GM13977 (cell line): ENCODE measurements around the gene DUSP3.

Experiments used
- DNase-seq: peaks from one replicate; pipeline ENCODE4 v3.0.0; 2012; ENCODE audit warnings: low spot score
- CTCF ChIP-seq: IDR thresholded peaks from 2 replicates; pipeline ENCODE4 v1.5.1; 2012; ENCODE audit warnings: mild to moderate bottlenecking, control low read depth; ENCODE audit not compliant: insufficient read depth; ENCODE audit errors: extremely low read depth, missing control alignments
- in situ Hi-C: fragments of 300-500 bp; cut with MboI; formaldehyde crosslinking; loops from one replicate; pipeline ENCODE4 v1.12.0; 2022; ENCODE audit warnings: low sequenced_read_pairs, low pct_unique_long_range_greater_than_20kb, mixed read lengths, inconsistent platforms; ENCODE audit not compliant: unreplicated experiment

Gene DUSP3

GRCh38 chr17:43813386-43813785 lies 34.6 kb upstream of the DUSP3 start:
- no peak for DNase-seq
- no peak for TF ChIP-seq CTCF
- in situ Hi-C loops = no loop called here

- no peak for DNase-seq
- no peak for TF ChIP-seq CTCF
- in situ Hi-C loops = no loop called here
Measured at GRCh38 chr17:43812396-43813265, 33.9 kb upstream of the DUSP3 start.

- TF ChIP-seq CTCF = no peak
- DNase-seq = no peak
- in situ Hi-C loops = no loop called here
Measured at GRCh38 chr17:43810823-43811222, 32.0 kb upstream of the DUSP3 start.

- TF ChIP-seq CTCF = no peak
- in situ Hi-C loops = no loop called here
Measured at GRCh38 chr17:43810226-43810715, 31.5 kb upstream of the DUSP3 start.

GRCh38 chr17:43809121-43809520 lies 30.3 kb upstream of the DUSP3 start:
- in situ Hi-C loops = no loop called here
- TF ChIP-seq CTCF = no peak
- DNase-seq = no peak

More at GRCh38 chr17:43810226-43810715, 31.5 kb upstream of the DUSP3 start:
- no peak for DNase-seq

GRCh38 chr17:43808076-43808475 lies 29.3 kb upstream of the DUSP3 start:
- in situ Hi-C loops = no loop called here

More at GRCh38 chr17:43808076-43808475, 29.3 kb upstream of the DUSP3 start:
- TF ChIP-seq CTCF = no peak
- DNase-seq = no peak
